CD4-positive, alpha-beta T cell (primary cell): Measurements from ENCODE around the gene C6orf62. TPM values are rescaled to one million over a fixed set of nuclear protein-coding genes. Genes with fewer than 3 reads are reported as not detected.

Experiments used
- ATAC-seq: fragments of 200-7000 bp; cut with Tn5 transposase; one replicate; pipeline ENCODE4 v1.10.0; 2022; ENCODE audit warnings: mild to moderate bottlenecking; ENCODE audit not compliant: poor library complexity
- CTCF ChIA-PET: fragments of 350-600 bp; sonication (Branson Sonifier 250); formaldehyde crosslinking; loops from one replicate; lab custom pipeline; 2021; ENCODE audit warnings: antibody characterized with exemption, inconsistent platforms; lab: Charles Lee
- POLR2A ChIA-PET: fragments of 350-600 bp; sonication (Branson Sonifier 250); formaldehyde crosslinking; loops from one replicate; lab custom pipeline; 2021; ENCODE audit warnings: antibody characterized with exemption, inconsistent platforms; lab: Charles Lee
- DNase-seq, 14 experiments: peaks; one replicate each; pipeline ENCODE4 v3.0.0-alpha.2; 2013 to 2020; ENCODE audit warnings: mixed read lengths in 2 of 14
- H3K27ac ChIP-seq, 2 donors: one replicate each; pipeline versions ENCODE4 v1.5.1 to v1.7.0; 2013; ENCODE audit warnings: low read length in 2 of 2, low read depth in 1 of 2, mild to moderate bottlenecking in 1 of 2
- H3K27me3 ChIP-seq, 2 experiments: 1 replicate in 1 of 2; 2 replicates in 1 of 2; pipeline versions ENCODE4 v1.6.1 to v1.7.0; 2013; ENCODE audit warnings: low read length in 2 of 2, control low read depth in 1 of 2, mild to moderate bottlenecking in 1 of 2, moderate library complexity in 1 of 2; ENCODE audit not compliant: insufficient read depth in 2 of 2, control insufficient read depth in 1 of 2
- H3K36me3 ChIP-seq: one replicate; pipeline ENCODE4 v1.6.1; 2013; ENCODE audit warnings: low read length, control low read depth; ENCODE audit not compliant: insufficient read depth
- H3K4me1 ChIP-seq: one replicate; pipeline ENCODE4 v1.6.1; 2013; ENCODE audit warnings: low read length, control low read depth; ENCODE audit not compliant: insufficient read depth
- H3K4me3 ChIP-seq: one replicate; pipeline ENCODE4 v1.5.1; 2013; ENCODE audit warnings: mild to moderate bottlenecking, low read length, moderate library complexity
- H3K9me3 ChIP-seq, 2 experiments: 1 replicate in 1 of 2; 2 replicates in 1 of 2; pipeline versions ENCODE4 v1.6.1 to v1.7.0; 2013; ENCODE audit warnings: low read length in 2 of 2, mild to moderate bottlenecking in 2 of 2, control low read depth in 1 of 2, moderate library complexity in 1 of 2; ENCODE audit not compliant: control insufficient read depth in 1 of 2, insufficient read depth in 1 of 2
- H3K27ac Mint-ChIP-seq: one replicate; pipeline ENCODE4 v1.8.0; 2020; ENCODE audit warnings: mixed read lengths
- H3K27me3 Mint-ChIP-seq: one replicate; pipeline ENCODE4 v1.8.0; 2021; ENCODE audit warnings: mixed read lengths
- H3K36me3 Mint-ChIP-seq: one replicate; pipeline ENCODE4 v1.8.0; 2021; ENCODE audit warnings: low read depth, mixed read lengths
- H3K4me1 Mint-ChIP-seq: one replicate; pipeline ENCODE4 v1.8.0; 2021; ENCODE audit warnings: low read depth, mixed read lengths
- H3K4me3 Mint-ChIP-seq: one replicate; pipeline ENCODE4 v1.8.0; 2020; ENCODE audit warnings: mild to moderate bottlenecking, mixed read lengths
- H3K9me3 Mint-ChIP-seq: one replicate; pipeline ENCODE4 v1.8.0; 2020; ENCODE audit warnings: mixed read lengths
- intact Hi-C, 2 experiments: fragments of 100-400 bp; cut with DNase I in 1 of 2; cut with micrococcal nuclease in 1 of 2; formaldehyde crosslinking; loops; one replicate each; pipeline versions ENCODE4 v1.15.1 to v1.9.0; 2023 to 2025; cut with DNase I, micrococcal nuclease
- total RNA-seq, 174 experiments: library from RNA in 2 of 174; stranded (reverse) in 2 of 174; gene quantifications; one replicate each; pipeline ENCODE4 v1.2.3 and lab custom pipeline; 2021 to 2026
- TF ChIP-seq, protein P1 (sequence below): fragments of 200-600 bp; IDR thresholded peaks from one replicate; pipeline ENCODE4 v1.8.0; 2022; ENCODE audit warnings: antibody characterized with exemption, mild to moderate bottlenecking

Gene C6orf62
- total RNA-seq, 2 experiments from 2014 or later: 108 to 111 TPM

DNA sequence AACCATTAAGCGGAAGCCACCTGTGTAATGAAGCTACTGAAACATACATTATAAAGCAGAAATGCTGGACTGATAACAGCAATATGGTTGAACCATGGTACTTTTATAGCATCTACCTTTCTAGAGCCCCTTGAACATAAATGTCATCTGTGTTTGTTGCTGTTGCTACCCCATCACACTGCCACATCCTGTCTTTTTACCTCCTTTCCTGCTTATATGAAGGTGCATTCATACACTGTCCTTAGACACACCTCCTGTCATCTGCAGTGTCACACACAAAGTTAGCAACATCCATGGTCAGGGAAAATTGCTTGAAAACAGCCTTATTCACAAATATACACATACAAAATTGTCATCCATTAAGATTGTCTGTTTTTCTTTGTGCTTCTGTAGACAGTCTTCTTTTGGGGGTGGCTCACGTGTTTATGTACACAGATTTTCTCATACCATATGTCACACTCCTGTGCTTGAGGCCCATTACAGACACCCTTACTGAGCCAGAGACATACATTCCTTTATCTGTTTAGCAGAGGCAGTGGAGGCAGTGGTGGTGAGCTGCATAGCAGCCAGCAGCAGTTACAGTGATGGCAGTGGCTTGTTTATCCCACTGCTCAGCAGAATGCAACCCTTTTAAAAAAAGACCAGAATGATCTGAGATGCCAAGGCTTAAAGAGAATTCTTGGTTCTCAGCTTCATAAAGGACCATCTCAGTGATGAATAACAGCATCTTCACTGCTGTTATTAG, 25.9 kb downstream of the C6orf62 start:
- no peak overlapping the region for H3K4me3 Mint-ChIP-seq
- Histone ChIP-seq H3K27ac (no peak overlapping the region), H3K27me3 (no peaks in the 10 kb centered on the region), H3K9me3 (no peaks in the 10 kb centered on the region), H3K4me3 (no peak overlapping the region), H3K4me1 (no peaks in the 10 kb centered on the region), H3K36me3 (no peaks in the 10 kb centered on the region)
- H3K36me3 Mint-ChIP-seq: no peaks in the 10 kb centered on the region
- H3K9me3 Mint-ChIP-seq: no peaks in the 10 kb centered on the region
- H3K4me1 Mint-ChIP-seq: peaks cover 20% of the 10 kb centered on the region
- TF ChIP-seq, protein P1, sequence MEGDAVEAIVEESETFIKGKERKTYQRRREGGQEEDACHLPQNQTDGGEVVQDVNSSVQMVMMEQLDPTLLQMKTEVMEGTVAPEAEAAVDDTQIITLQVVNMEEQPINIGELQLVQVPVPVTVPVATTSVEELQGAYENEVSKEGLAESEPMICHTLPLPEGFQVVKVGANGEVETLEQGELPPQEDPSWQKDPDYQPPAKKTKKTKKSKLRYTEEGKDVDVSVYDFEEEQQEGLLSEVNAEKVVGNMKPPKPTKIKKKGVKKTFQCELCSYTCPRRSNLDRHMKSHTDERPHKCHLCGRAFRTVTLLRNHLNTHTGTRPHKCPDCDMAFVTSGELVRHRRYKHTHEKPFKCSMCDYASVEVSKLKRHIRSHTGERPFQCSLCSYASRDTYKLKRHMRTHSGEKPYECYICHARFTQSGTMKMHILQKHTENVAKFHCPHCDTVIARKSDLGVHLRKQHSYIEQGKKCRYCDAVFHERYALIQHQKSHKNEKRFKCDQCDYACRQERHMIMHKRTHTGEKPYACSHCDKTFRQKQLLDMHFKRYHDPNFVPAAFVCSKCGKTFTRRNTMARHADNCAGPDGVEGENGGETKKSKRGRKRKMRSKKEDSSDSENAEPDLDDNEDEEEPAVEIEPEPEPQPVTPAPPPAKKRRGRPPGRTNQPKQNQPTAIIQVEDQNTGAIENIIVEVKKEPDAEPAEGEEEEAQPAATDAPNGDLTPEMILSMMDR: no peak
- H3K27ac Mint-ChIP-seq: no peak overlapping the region
- ChIA-PET POLR2A (interaction anchor here (0.6 kb wide), 1 partner anchor 26 kb away, joined by 3 read pairs; the partner anchor contains the start of genes ACOT13 and TDP2), CTCF (interaction anchor here (2.0 kb wide), 2 partner anchors 110 to 112 kb away, joined by 5 to 7 read pairs; no protein-coding TSS in a partner anchor)
- DNase-seq (no peak), ATAC-seq (peak; percentile 51)
- intact Hi-C loops: loop anchor here in 1 of 2 experiments (5.0 to 10.0 kb wide), 2 partner anchors 198 to 266 kb away; partner anchors contain the start of gene ALDH5A1
- H3K27me3 Mint-ChIP-seq: no peaks in the 10 kb centered on the region

DNA sequence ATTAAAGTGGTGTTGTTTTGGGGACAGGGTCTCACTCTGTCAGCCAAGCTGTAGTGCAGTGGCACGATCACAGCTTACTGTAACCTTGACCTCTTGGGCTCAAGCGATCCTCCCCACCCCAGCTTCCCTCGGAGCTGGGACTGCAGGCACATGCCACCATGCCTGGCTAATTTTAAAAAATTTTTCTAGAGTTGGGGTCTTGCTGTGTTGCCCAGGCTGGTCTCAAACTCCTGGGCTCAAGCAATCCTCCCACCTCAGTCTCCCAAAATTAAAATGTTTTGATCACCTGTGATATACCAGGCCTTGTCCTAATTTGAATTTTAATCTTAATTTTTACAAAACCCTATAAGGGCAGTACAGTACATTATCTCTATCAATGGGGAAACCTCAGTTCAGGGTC, 26.5 kb downstream of the C6orf62 start:
- Histone ChIP-seq H3K27ac (no peak overlapping the region), H3K4me1 (no peaks in the 10 kb centered on the region), H3K27me3 (no peaks in the 10 kb centered on the region), H3K9me3 (no peaks in the 10 kb centered on the region), H3K36me3 (no peaks in the 10 kb centered on the region), H3K4me3 (no peak overlapping the region)
- Mint-ChIP-seq H3K27me3 (no peaks in the 10 kb centered on the region), H3K4me1 (peaks cover 20% of the 10 kb centered on the region), H3K27ac (no peak overlapping the region), H3K9me3 (no peaks in the 10 kb centered on the region), H3K36me3 (peaks cover 2% of the 10 kb centered on the region), H3K4me3 (no peak overlapping the region)
- DNase-seq: no peak
- ChIA-PET CTCF (interaction anchor here (2.0 kb wide), 2 partner anchors 109 to 111 kb away, joined by 5 to 7 read pairs; no protein-coding TSS in a partner anchor), POLR2A (interaction anchor here (0.6 kb wide), 1 partner anchor 26 kb away, joined by 3 read pairs; the partner anchor contains the start of genes ACOT13 and TDP2)
- intact Hi-C loops: loop anchor here in 1 of 2 experiments (5.0 to 10.0 kb wide), 2 partner anchors 198 to 265 kb away; partner anchors contain the start of gene ALDH5A1
- TF ChIP-seq, protein P1: no peak
- ATAC-seq: no peak

DNA sequence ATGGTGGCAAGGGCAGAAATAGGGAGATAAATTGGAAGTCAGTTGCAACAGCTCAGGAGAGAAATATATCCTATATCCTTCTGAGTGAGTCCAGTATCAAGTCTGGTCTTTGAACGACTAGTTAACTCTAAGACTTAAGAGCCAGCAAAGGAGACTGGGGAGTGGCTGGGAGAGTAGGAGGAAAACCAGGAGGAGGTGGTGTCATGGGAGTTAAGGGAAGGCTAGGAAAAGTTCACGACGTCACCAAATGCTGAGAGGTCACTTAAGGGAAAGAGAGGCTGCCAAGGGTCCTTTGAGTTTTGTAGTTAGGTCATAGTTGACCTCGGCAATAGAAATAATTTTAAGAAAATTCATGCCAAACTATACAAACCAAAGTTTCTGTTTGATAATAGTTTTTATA, 27.0 kb downstream of the C6orf62 start:
- ATAC-seq (no peak), DNase-seq (no peak)
- no peaks in the 10 kb centered on the region for H3K36me3 ChIP-seq
- no peak overlapping the region for H3K4me3 ChIP-seq
- H3K9me3 Mint-ChIP-seq: no peaks in the 10 kb centered on the region
- POLR2A ChIA-PET: interaction anchor here (0.8 kb wide), 1 partner anchor 25 kb away, joined by 3 read pairs; the partner anchor contains the start of gene ACOT13
- no peak overlapping the region for H3K4me3 Mint-ChIP-seq
- no peak overlapping the region for H3K27ac Mint-ChIP-seq
- TF ChIP-seq, protein P1: no peak
- no peaks in the 10 kb centered on the region for H3K27me3 Mint-ChIP-seq
- intact Hi-C loops: loop anchor here in 1 of 2 experiments (5.0 to 10.0 kb wide), 2 partner anchors 197 to 265 kb away; partner anchors contain the start of gene ALDH5A1
- no peaks in the 10 kb centered on the region for H3K27me3 ChIP-seq
- no peak overlapping the region for H3K27ac ChIP-seq
- no peaks in the 10 kb centered on the region for H3K9me3 ChIP-seq
- H3K36me3 Mint-ChIP-seq: peaks cover 5% of the 10 kb centered on the region
- CTCF ChIA-PET: interaction anchor here (2.0 kb wide), 2 partner anchors 109 to 111 kb away, joined by 5 to 7 read pairs; no protein-coding TSS in a partner anchor
- no peaks in the 10 kb centered on the region for H3K4me1 ChIP-seq
- H3K4me1 Mint-ChIP-seq: peaks cover 20% of the 10 kb centered on the region
